DMS153 treated with DMSO at 0.1 percent for 48 hours (cell line): ENCODE measurements around the gene BRMS1.
"Not testable (repeated sequence)": the region's sequence is repeated elsewhere in the genome, so short reads cannot be mapped to it uniquely, and the experiment has no call there.

ENCODE experiments used
- DNase-seq: peaks from one replicate; lab custom pipeline; 2025; ENCODE audit not compliant: unreplicated experiment; lab: John Stamatoyannopoulos, UW

BRMS1 gene, protein sequence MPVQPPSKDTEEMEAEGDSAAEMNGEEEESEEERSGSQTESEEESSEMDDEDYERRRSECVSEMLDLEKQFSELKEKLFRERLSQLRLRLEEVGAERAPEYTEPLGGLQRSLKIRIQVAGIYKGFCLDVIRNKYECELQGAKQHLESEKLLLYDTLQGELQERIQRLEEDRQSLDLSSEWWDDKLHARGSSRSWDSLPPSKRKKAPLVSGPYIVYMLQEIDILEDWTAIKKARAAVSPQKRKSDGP

DNA sequence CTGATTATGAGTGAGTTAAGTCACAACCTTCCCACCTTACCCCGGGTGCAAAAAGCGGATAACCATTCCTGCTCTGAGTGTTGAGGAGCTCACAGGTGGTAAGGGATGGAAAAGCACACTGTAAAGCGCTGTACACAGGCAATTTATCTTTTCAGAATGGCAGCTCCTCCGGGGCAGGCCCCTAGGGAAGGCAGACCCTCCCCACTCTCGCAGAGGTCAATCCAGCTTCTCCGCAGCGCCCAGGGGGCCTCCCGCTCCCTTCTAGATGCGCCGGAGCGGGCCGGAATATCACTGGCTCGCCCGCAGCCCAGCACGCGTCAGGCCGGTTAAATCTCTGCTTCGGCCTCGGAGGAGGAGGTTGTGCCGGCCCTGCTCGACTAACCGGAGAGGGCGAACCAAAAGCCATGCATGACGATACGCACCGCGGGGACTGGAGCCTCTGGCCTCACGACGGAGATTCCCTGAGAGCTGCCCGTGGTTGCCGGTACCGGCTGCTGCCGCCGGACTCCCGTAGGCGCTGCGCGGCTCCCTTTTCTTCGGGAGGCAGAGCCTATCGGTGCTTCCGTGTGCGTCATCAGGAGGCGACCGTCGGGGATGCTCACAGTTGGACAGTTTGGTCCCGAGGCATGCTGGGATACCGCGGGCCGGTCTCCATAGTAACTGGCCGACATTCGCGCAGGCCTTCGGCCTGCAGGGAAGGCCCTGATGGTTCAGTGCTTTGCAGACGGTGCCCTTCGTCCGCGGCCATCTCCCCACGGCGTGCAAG is at the start of gene BRMS1:
TSS of gene BRMS1 (minus strand) at position 555 of the 766 bp plus-strand sequence. CDS start 2,870 bp downstream, outside the sequence.
- peak; percentile 93 for DNase-seq

DNA sequence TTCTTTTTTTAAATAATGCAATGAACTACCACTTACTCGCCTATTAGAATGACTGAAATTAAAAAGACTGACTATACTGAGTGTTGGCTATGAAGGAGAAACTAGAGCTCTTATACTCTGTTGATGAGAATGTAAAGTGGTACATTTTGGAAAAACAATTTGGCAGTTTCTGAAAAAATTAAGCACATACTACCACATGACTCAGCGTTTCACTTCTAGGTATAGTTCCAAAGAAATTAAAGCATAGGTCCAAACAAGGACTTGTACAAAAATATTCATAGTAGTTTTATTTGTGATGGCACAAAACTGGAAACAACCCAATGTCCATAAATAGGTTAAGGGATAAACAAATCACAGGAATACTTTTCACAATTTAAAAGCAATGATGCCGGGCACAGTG is 49.0 kb upstream of the BRMS1 start:
- no peak for DNase-seq

DNA sequence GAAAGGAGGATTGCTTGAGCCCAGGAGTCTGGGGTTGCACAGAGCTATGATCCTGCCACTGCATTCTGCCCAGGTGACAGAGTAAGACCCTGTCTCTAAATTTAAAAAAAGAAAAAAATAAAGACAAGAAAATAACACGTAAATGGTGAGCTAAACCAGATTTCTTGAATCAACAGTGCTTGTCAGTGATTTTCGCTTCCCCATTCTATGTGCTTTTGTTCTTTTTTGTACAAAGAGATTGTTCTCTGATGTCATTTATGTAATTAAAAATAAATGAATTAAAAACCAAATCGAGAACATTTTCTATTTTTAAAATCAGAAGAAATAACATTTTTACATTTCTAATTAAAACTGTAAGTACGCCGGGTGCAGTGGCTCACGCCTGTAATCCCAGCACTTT is 46.4 kb upstream of the BRMS1 start:
- no peak for DNase-seq

DNA sequence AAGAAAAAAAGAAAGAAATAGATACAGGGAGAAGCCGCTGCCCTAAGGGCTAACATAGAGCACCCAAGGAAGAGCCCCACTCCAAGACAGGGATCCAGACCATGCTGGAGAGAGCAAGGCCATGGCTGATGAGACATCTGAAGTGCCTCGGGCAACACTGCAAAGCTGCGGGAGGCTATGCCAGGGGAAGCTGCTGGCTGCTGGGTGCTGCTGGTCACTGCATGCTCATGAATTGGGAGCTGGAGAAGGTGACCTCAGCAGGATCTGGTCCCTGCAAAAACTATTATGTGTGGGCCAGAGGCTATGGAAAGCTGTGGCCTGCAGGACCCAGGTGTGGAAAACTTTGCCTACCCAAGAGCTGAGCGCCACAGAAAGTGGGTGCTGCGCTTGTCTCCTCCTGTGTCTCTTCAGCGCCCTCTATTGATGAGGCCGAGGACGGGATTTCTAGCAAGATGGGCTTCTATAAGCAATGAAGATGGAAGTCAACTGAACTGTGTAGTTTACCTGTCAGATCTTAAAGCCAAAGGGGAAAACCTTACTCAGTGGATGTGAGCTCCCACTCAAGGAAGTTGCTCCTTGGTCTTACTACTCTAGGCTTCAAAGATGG is 44.0 kb upstream of the BRMS1 start:
- DNase-seq = peak; percentile 51

DNA sequence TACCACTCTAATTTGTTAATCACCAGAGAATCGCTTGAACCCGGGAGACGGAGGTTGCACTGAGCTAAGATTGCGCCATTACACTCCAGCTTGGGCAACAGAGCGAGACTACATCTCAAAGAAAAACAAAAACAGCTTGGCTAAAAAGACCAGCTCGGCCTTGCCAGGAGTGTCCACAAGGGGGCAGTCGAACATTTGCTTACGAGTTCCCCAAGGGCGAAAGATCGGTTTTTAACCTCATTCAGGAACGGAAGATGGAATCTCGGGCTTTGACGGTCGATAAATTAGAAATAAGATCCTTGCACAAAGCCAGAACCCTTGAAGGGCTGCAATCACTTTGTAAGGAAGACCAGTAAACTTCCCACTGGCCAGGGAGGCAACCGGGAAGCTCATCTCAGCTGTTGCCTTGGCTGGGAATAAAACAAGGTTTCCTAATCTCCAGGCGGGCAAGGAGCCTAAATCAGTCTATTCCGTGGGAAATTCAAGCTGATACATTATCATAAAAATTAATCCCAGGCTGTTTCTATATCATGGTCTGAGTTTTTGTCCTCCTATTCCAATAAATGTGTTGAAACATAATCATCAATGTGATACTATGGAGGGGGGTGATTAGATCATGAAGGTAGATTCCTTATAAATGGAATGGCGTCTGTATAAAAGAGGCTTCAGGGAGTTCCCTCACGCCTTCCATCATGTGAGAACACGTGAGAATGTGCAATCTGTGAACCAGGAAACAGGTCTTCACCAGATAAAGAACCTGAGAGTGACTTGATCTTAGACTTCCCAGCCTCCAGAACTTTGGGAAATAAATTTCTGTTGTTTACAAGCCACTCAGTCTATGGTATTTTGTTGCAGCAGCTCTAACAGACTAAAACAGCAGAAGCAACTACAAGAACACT is 41.5 kb upstream of the BRMS1 start:
- DNase-seq = peak; percentile 74

DNA sequence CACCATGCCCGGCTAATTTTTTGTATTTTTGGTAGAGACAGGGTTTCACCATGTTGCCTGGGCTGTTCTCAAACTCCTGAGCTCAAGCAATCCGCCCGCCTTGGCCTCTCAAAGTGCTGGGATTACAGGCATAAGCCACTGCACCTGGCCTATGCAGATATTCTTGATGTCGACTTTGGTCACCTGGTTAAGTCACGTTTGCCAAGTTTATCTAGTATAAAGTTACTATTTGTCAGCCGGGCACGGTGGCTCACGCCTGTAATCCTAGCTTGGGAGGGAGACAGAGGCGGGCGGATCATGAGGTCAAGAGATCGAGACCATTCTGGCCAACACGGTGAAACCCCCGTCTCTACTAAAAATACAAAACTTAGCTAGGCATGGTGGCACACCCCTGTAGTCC is 39.4 kb upstream of the BRMS1 start:
- DNase-seq = not testable (repeated sequence)

DNA sequence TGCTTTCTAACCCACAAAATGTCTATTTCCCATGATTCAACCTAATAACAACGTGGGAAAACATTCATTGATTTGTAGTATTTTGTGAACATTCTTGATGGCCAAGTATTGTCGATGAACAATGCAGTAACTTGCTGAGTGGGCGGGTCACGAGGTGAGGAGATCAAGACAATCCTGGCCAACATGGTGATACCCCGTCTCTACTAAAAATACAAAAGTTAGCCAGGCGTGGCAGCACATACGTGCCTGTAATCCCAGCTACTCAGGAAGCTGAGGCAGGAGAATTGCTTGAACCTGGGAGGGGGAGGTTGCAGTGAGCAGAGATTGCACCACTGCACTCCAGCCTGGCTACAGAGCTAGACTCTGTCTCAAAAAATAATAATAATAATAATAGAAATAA is 35.4 kb upstream of the BRMS1 start:
- not testable (repeated sequence) for DNase-seq

DNA sequence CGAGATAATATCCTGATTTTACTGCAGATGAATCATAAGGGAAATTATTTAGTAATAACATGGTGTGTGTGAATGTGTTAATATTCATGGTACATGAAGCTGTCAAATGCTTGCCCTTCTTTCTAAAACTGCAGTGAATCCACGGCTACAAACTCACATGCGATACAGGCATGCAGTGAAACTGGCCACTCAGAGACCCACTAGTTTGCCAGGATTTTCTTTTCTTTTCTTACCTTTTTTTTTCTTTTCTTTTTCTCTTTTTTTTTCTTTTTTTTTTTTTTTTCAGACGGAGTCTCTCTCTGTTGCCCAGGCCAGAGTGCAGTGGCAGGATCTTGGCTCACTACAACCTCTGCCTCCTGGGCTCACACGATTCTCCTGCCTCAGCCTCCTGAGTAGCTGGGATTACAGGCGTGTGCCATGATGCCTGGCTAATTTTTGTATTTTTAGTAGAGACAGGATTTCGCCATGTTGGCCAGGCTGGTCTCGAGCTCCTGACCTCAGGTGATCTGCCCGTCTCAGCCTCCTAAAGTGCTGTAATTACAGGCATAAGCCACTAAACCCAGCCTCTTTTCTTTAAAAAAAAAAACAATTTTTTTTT is 28.9 kb upstream of the BRMS1 start:
- DNase-seq = not testable (repeated sequence)

DNA sequence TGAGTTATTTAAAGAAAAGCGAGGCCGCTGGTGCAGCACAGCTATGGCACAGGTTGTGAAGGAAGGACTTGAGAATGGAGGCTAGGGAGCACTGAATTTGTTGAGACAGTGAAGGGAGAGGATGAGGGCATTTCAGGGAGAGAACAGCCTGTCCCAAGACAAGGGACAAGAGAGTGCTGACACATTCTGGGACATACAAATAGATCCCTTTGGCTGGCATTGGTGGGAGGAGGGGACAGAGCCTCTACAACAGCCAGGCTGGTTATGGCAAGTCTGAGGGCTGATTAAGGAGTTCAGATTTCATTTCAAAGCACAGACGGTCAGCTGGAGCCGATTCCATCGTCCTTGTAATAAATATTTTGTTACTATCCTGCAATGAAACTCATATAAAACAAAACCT is 28.4 kb upstream of the BRMS1 start:
- DNase-seq = no peak

DNA sequence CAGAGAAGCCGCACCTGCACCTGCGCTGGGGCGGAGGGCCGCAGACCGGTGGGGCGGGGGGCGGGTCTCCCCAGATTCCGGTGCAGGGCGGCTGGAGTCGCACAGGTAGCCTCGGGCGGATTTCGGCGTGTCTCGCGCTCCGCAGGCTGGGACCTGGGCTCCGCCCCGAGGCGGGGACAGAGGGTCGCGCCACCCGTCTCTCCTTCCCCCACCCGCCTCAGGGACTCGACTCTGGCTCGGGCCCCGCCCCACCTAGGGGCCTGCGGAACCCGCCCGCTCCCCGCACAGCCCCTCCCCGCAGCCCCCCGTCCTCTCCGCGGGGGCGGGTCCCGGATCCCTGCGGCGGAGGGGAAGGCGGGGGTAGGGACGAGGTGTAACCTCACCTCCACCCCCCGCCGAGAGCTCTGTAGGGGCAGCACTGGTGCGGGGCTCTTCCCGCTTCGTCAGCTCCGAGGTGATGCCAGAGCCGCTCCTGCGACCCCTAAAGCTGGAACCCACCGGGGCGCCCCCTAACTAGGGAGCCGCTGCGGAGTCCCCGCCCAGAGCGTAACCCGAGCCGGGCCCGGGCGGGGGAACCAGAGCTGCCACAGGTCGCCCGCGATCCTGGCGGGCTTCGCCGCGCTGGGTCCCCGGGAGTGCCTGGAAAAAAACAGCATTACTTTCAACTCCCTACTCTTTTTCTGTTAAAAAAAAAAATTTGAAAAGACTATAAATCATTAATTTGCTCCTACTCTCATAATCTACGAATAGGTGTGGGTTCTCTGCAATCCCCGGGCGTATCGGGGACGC is 26.9 kb upstream of the BRMS1 start, which contains the start of gene SLC29A2:
TSS of gene SLC29A2 (minus strand) at position 134 of the 789 bp plus-strand sequence. CDS start 169 bp downstream, outside the sequence.
- peak; percentile 73 for DNase-seq

DNA sequence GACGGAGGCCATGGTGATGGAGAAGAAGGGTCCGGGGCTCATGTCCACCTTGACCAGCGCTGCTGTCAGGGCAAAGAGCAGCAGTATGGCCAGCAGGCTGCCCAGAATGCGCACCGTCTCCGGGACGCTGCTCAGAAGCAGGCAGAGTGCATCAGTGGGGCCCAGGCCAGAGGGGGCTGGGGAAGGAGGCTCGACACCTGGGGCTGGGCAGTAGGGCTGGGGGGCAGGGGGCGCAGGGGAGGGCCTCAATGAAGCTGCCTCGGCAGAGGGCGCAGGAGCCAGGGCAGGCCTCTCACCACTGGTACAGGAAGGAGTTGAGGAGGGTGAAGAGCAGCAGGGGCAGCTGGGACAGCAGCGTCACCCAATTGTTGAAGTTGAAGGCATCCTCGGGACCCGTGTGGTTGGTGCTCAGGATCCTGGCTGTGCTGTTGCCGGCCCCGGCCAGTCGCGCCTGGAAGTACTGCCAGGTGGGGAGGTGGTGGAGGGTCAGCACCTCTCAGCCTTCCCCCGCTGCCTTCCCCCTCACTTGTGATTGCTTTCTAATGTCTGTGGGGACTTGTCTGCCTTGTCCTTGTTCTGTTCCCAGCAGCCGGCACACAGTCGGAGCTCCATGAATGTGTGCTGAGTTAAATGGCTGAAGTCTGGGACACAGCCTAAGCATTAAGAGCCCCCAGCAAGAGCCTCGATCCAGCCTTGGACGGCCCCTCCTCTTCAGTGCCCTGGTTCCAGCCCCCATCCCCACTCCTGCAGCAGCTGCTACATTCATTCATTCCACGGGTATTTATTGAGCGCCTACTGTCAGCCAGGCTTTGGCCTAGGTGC is 24.4 kb upstream of the BRMS1 start:
- no peak for DNase-seq

DNA sequence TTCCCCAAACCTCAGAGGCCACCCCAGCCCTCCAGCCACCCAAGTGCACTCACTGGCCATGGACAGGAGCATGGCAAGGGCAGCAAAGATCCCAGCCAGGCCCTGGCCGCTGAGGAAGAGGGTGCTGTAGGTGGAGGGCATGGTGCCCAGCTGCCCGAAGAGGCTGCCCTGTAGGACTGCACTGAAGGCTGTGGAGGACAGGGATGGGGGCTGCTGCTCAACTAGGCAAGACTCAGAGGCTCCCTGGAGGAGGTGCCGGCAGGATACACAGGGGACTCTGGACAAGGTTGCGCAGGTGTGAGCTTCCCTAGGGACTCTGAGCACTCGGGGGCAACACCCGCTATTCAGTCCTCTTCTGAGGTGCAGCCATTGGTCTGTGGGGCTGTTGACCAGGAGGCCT is 23.6 kb upstream of the BRMS1 start:
- no peak for DNase-seq

DNA sequence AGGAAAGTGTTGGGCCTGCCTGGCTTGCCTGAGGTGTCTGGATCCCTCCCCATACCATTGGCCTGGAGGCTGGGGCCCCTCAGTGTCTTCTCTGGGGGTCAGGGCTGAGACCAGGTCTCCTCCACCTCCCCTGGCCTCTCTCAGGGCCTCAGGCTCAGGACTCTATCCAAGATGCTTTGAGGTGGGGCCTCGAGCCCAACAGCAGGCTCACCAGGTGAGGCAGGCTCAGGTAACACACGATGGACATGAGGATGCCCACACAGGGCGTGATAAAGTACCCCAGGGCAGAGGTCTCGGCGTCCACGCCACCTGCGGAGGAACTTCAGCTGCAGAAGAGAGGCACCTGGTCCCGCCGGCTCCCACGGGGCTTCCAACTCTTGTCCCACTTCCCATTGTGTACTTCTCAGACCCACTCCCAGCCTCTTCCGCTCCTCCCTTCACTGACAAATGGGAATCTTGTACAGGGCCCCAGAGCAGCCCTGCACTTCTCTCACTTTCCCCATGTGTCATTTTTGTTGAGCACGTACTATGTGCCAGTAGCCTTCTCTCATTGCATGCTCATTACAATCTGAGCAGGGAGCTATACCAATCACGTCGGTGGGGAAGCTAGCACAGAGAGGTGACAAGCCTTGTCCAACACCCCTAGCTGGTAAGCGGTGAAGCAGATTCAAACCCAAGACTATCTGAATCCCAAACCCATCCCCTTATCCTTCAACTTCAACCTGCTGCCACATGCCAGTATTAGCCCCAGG is 22.8 kb upstream of the BRMS1 start:
- no peak for DNase-seq

DNA sequence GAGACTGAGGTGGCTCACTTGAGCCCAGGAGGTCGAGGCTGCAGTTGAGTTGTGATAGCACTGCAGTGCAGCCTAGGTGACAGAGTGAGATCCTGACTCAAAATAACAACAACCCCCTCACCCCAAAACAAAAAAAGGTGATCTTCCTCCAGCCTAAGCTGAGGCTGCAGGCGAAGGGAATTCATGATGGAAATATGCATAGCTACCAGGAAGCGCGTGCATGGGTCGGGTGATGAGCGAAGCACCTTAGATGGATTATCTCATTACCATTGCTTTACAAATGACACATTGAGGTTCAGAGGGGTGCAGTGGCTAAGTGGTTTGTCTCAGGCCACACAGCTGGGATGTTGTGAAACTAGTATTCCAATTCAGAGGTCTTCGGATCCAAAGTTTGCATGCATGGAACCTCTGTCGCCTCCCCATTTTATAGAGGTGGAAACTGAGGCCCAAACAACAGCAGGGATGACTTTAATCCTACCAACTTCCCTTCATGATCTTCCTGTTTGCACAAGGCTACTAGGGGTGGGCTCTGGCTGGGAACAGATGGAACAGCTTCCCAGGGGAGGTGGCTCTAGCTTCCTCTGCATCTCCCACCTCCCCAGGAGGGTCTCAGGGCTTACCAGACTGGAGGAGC is 22.1 kb upstream of the BRMS1 start:
- no peak for DNase-seq

DNA sequence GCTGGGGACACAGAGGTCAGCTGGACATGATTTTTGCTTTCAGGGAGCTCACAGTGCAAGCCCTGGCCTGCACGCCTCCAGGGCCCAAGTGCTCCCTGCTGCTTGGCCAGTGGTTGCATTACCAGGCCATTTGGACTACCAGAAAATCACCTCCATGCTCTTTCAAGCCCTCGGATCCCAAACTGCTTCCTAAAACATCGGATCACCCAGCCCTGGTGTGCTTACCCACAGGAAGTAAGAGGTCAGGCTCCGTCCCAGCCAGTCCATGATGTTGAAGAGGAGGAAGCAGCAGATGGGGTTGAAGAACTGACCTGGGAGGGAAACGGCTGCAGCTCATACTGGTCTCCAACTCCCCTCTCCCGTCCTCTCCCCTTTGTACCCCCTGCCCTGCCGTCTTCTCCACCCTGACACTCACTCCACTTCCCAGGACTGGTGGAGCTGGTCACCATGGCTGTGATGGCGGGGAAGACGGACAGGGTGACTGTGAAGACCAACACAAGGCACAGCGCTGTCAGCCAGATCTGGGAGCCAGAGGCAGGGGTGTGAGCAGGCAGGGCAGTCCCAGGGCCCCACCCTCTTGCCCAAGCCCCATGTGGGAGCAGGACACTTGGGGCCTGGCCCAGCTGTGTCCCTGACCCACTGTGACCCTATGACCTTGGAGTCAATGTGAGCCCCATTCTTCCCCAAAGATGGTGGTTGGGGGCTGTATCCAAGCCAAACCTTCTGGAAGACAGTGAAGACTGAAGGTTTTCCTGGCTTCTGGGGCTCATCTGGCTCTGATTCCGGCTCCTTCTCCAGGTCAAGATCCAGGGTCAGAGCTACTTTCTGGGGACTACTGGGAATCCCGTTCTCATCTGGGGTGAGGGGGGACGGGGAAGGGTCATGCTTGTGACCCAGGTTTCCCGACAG is 21.1 kb upstream of the BRMS1 start:
- no peak for DNase-seq

DNA sequence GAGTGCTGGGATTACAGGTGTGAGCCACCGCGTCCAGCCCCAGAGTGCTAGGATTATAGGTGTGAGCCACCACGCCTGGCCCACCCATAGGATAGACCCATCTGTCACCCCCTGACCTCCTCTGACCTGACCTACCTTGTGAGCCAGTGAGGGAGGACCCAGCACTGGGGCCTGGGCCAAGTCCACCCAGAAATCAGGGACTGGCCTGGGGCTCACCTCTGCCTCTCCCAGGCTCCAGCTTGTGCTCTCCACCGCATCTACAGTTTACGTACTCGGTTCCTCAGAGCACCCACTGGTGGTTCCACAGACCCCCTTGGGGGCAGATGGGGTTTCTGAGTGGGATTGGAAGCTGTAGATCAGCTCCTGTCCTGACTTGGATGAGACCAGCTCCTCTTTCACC is 20.3 kb upstream of the BRMS1 start:
- no peak for DNase-seq
